ENCODE results near the gene VAMP3.

DNA sequence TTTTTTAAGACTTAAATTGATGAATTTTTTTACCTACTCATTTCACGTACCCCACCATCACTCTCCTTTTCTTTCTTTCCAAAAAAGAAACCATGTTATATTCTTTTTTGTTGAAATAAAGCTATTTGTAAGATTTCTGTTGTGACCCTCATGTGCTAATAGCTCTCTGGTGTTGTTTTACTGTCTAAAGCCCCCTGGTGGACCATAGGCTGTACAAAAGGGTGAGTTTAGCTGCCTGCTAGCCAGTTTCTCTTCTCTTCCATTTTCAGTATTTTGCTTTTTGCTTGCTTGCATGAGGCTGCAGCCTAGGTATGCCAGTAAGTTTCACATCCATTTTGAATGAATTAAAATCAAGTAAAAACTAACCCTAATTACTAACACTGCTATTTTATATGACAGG lies 15.6 kb upstream of the VAMP3 start:
- TF ChIP-seq, protein P1, sequence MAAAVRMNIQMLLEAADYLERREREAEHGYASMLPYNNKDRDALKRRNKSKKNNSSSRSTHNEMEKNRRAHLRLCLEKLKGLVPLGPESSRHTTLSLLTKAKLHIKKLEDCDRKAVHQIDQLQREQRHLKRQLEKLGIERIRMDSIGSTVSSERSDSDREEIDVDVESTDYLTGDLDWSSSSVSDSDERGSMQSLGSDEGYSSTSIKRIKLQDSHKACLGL (CRISPR knock-in tag; IDR thresholded peaks at IDR 0.05; ENCODE audit: borderline replicate concordance, poor library complexity, severe bottlenecking) = no peak
- TF ChIP-seq ESRRB (CRISPR knock-in tag; IDR thresholded peaks at IDR 0.05; ENCODE audit: borderline replicate concordance) (no peak), ZNF75A (CRISPR knock-in tag; IDR thresholded peaks at IDR 0.05) (no peak), BRCA1 (IDR thresholded peaks at IDR 0.05) (no peak), BRCA1 (CRISPR knock-in tag; IDR thresholded peaks at IDR 0.05) (no peak), KLF13 (tag; IDR thresholded peaks at IDR 0.05; ENCODE audit: borderline replicate concordance, low read depth) (no peak), HDAC2 (IDR thresholded peaks at IDR 0.05) (no peak), LEF1 (IDR thresholded peaks at IDR 0.05) (no peak), RCOR1 (IDR thresholded peaks at IDR 0.05; ENCODE audit: borderline replicate concordance in 1 of 2, low read depth in 2 of 2, low read length in 2 of 2) (no peak), POLR2AphosphoS5 (IDR thresholded peaks at IDR 0.05; ENCODE audit: control insufficient read depth, insufficient read depth, low read depth, low read length) (no peak), EZH2 (IDR thresholded peaks at IDR 0.05; ENCODE audit: borderline replicate concordance, low read depth, low read length) (0 out of 2 replicates have a peak, but pooled peaks have one; percentile 87)
- TF ChIP-seq, protein P2, sequence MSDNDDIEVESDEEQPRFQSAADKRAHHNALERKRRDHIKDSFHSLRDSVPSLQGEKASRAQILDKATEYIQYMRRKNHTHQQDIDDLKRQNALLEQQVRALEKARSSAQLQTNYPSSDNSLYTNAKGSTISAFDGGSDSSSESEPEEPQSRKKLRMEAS (CRISPR knock-in tag; IDR thresholded peaks at IDR 0.05) = no peak
- TF ChIP-seq, protein P3, sequence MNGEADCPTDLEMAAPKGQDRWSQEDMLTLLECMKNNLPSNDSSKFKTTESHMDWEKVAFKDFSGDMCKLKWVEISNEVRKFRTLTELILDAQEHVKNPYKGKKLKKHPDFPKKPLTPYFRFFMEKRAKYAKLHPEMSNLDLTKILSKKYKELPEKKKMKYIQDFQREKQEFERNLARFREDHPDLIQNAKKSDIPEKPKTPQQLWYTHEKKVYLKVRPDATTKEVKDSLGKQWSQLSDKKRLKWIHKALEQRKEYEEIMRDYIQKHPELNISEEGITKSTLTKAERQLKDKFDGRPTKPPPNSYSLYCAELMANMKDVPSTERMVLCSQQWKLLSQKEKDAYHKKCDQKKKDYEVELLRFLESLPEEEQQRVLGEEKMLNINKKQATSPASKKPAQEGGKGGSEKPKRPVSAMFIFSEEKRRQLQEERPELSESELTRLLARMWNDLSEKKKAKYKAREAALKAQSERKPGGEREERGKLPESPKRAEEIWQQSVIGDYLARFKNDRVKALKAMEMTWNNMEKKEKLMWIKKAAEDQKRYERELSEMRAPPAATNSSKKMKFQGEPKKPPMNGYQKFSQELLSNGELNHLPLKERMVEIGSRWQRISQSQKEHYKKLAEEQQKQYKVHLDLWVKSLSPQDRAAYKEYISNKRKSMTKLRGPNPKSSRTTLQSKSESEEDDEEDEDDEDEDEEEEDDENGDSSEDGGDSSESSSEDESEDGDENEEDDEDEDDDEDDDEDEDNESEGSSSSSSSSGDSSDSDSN (IDR thresholded peaks at IDR 0.05; ENCODE audit: borderline replicate concordance in 1 of 2, low read depth in 2 of 2, low read length in 2 of 2) = no peak
- TF ChIP-seq, protein P4, sequence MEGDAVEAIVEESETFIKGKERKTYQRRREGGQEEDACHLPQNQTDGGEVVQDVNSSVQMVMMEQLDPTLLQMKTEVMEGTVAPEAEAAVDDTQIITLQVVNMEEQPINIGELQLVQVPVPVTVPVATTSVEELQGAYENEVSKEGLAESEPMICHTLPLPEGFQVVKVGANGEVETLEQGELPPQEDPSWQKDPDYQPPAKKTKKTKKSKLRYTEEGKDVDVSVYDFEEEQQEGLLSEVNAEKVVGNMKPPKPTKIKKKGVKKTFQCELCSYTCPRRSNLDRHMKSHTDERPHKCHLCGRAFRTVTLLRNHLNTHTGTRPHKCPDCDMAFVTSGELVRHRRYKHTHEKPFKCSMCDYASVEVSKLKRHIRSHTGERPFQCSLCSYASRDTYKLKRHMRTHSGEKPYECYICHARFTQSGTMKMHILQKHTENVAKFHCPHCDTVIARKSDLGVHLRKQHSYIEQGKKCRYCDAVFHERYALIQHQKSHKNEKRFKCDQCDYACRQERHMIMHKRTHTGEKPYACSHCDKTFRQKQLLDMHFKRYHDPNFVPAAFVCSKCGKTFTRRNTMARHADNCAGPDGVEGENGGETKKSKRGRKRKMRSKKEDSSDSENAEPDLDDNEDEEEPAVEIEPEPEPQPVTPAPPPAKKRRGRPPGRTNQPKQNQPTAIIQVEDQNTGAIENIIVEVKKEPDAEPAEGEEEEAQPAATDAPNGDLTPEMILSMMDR (IDR thresholded peaks at IDR 0.05 in 2 of 3, conservative IDR thresholded peaks at IDR 0.05 in 1 of 3; ENCODE audit: insufficient read depth in 2 of 3, low read depth in 1 of 3, low read length in 3 of 3) = peak; percentile 49 to 55 (median 53); a peak in 4 of 6 replicates
